CD14-positive monocyte (primary cell): Measurements from ENCODE around the gene GMEB2. TPM values are rescaled to one million over a fixed set of nuclear protein-coding genes. Genes with fewer than 3 reads are reported as not detected.

Experiments used
- DNase-seq, 3 donors: peaks; one replicate each; pipeline ENCODE4 v3.0.0-alpha.2; 2011 to 2022
- H2AFZ ChIP-seq: 2 replicates; pipeline ENCODE4 v1.6.0; 2012; ENCODE audit warnings: mild to moderate bottlenecking, low read depth, low read length, inconsistent platforms; ENCODE audit not compliant: insufficient read depth, poor library complexity, severe bottlenecking
- H3K27ac ChIP-seq, 2 donors: 1 replicate in 1 of 2; 2 replicates in 1 of 2; pipeline ENCODE4 v1.5.1; 2012 to 2013; ENCODE audit warnings: low read length in 2 of 2, control low read depth in 1 of 2, inconsistent platforms in 1 of 2, low read depth in 1 of 2, mild to moderate bottlenecking in 1 of 2
- H3K27me3 ChIP-seq, 2 donors: one replicate each; pipeline versions ENCODE4 v1.6.0 to v1.6.1; 2011 to 2013; ENCODE audit warnings: low read length in 2 of 2; ENCODE audit not compliant: control insufficient read depth in 2 of 2, insufficient read depth in 2 of 2
- H3K36me3 ChIP-seq, 2 donors: replicated peaks in 1 of 2; 1 replicate in 1 of 2; 2 replicates in 1 of 2; pipeline versions ENCODE4 v1.5.1 to v1.6.1; 2012 to 2013; ENCODE audit warnings: low read length in 2 of 2, control low read depth in 1 of 2, inconsistent platforms in 1 of 2, mild to moderate bottlenecking in 1 of 2; ENCODE audit not compliant: insufficient read depth in 2 of 2, control insufficient read depth in 1 of 2
- H3K4me1 ChIP-seq, 2 donors: 1 replicate in 1 of 2; 2 replicates in 1 of 2; pipeline versions ENCODE4 v1.5.1 to v1.6.1; 2012 to 2013; ENCODE audit warnings: low read length in 2 of 2, control low read depth in 1 of 2, inconsistent platforms in 1 of 2, mild to moderate bottlenecking in 1 of 2, moderate library complexity in 1 of 2; ENCODE audit not compliant: insufficient read depth in 2 of 2, control insufficient read depth in 1 of 2
- H3K4me2 ChIP-seq: replicated peaks from 2 replicates; pipeline ENCODE3; 2012; ENCODE audit warnings: low read length, moderate library complexity, mild to moderate bottlenecking; ENCODE audit not compliant: poor library complexity, severe bottlenecking; ENCODE audit errors: extremely low read depth
- H3K4me3 ChIP-seq, 3 experiments: fragments of 200-600 bp in 1 of 3; sonication (generic) in 1 of 3; replicated peaks in 1 of 3; 1 replicate in 2 of 3; 2 replicates in 1 of 3; pipeline ENCODE4 v1.5.1; 2011 to 2013; ENCODE audit warnings: low read length in 3 of 3, mild to moderate bottlenecking in 3 of 3, control low read depth in 2 of 3, low read depth in 2 of 3, inconsistent platforms in 1 of 3, moderate library complexity in 1 of 3
- H3K79me2 ChIP-seq: 2 replicates; pipeline ENCODE4 v1.6.0; 2012; ENCODE audit warnings: mild to moderate bottlenecking, control low read depth, inconsistent platforms, low read length, moderate library complexity; ENCODE audit not compliant: insufficient read depth
- H3K9ac ChIP-seq: 2 replicates; pipeline ENCODE4 v1.6.0; 2017; ENCODE audit warnings: low read length, mild to moderate bottlenecking; ENCODE audit not compliant: insufficient read depth, poor library complexity, severe bottlenecking
- H3K9me3 ChIP-seq, 2 donors: replicated peaks in 1 of 2; 1 replicate in 1 of 2; 2 replicates in 1 of 2; pipeline versions ENCODE4 v1.5.1 to v1.6.1; 2012 to 2013; ENCODE audit warnings: low read length in 2 of 2, control low read depth in 1 of 2; ENCODE audit not compliant: control insufficient read depth in 1 of 2, insufficient read depth in 1 of 2
- H4K20me1 ChIP-seq: 2 replicates; pipeline ENCODE4 v1.6.0; 2012; ENCODE audit warnings: mild to moderate bottlenecking, low read length, control low read depth, moderate library complexity; ENCODE audit not compliant: insufficient read depth
- H3K27ac Mint-ChIP-seq, 7 donors: one replicate each; pipeline ENCODE4 v1.8.0; 2020; ENCODE audit warnings: mild to moderate bottlenecking in 7 of 7, mixed read lengths in 7 of 7, moderate library complexity in 6 of 7, inconsistent platforms in 2 of 7
- H3K27me3 Mint-ChIP-seq, 3 donors: one replicate each; pipeline ENCODE4 v1.8.0; 2021 to 2022; ENCODE audit warnings: low read depth in 3 of 3, mild to moderate bottlenecking in 3 of 3, mixed read lengths in 3 of 3, moderate library complexity in 3 of 3, inconsistent platforms in 1 of 3
- H3K36me3 Mint-ChIP-seq, 2 donors: one replicate each; pipeline ENCODE4 v1.8.0; 2020; ENCODE audit warnings: mixed read lengths in 2 of 2, inconsistent platforms in 1 of 2, mild to moderate bottlenecking in 1 of 2
- H3K4me1 Mint-ChIP-seq: one replicate; pipeline ENCODE4 v1.8.0; 2020; ENCODE audit warnings: mild to moderate bottlenecking, mixed read lengths
- H3K4me3 Mint-ChIP-seq, 2 donors: one replicate each; pipeline ENCODE4 v1.8.0; 2020; ENCODE audit warnings: mild to moderate bottlenecking in 2 of 2, mixed read lengths in 2 of 2, moderate library complexity in 1 of 2
- H3K9me3 Mint-ChIP-seq, 7 donors: one replicate each; pipeline ENCODE4 v1.8.0; 2020 to 2022; ENCODE audit warnings: mixed read lengths in 7 of 7, mild to moderate bottlenecking in 6 of 7, moderate library complexity in 6 of 7, inconsistent platforms in 2 of 7
- CTCF ChIP-seq: fragments of 200-600 bp; IDR thresholded peaks from one replicate; pipeline ENCODE4 v1.8.0; 2022; ENCODE audit warnings: antibody characterized with exemption, mild to moderate bottlenecking
- WGBS: methylation state at CpG from one replicate; pipeline ENCODE4 v1.1.5; 2013; ENCODE audit warnings: missing lambda C conversion rate; ENCODE audit not compliant: insufficient coverage; 5-methylcytosine and 5-hydroxymethylcytosine counted together
- intact Hi-C, 2 donors: fragments of 100-400 bp; cut with micrococcal nuclease; formaldehyde crosslinking; loops; one replicate each; pipeline versions ENCODE4 v1.15.0 to v1.15.1; 2023
- polyA plus RNA-seq, 3 donors: library from polyadenylated mRNA; depleted of rRNA in 1 of 3; unstranded in 2 of 3; stranded (reverse) in 1 of 3; fragments of 300-500 nt in 2 of 3; fragments of >200 nt in 1 of 3; fragmentation: Illumina TruSeq in 2 of 3; gene quantifications; 1 replicate in 2 of 3; 2 replicates in 1 of 3; pipeline ENCODE4 v1.2.3, GENCODE V29; 2012 to 2021

The GMEB2 gene
- polyA plus RNA-seq, 3 donors: 2.7 to 11.7 (median 3.8) TPM

GRCh38 chr20:63610581-63611435, 16.1 kb downstream of the GMEB2 start:
- Histone ChIP-seq H3K27me3 (no peaks in the 10 kb centered on the region), H3K9me3 (no peaks in the 10 kb centered on the region), H2AFZ (no peak overlapping the region), H3K4me2 (no peak overlapping the region), H3K9ac (no peak overlapping the region), H3K4me1 (peaks cover 30 to 38% of the 10 kb centered on the region in 2 donors), H3K4me3 (no peak overlapping the region), H3K79me2 (peaks cover 19% of the 10 kb centered on the region), H3K27ac (no peak overlapping the region), H3K36me3 (peaks cover 3 to 14% of the 10 kb centered on the region in 2 donors), H4K20me1 (peaks cover 7% of the 10 kb centered on the region)
- intact Hi-C loops: loop anchor here in 1 of 2 donors (5.0 kb wide), 1 partner anchor 34 kb away; no protein-coding TSS in a partner anchor
- peaks cover 46% of the 10 kb centered on the region for H3K4me1 Mint-ChIP-seq
- no peak for DNase-seq
- no peak overlapping the region for H3K4me3 Mint-ChIP-seq
- TF ChIP-seq CTCF: no peak
- H3K27ac Mint-ChIP-seq: peak overlapping the region in 3 of 7 donors; percentile 23 to 96 (median 35)
- H3K27me3 Mint-ChIP-seq: peaks cover 1 to 4% (median 3%) of the 10 kb centered on the region in 3 donors
- H3K9me3 Mint-ChIP-seq: peaks cover 4 to 11% (median 7%) of the 10 kb centered on the region in 7 donors
- WGBS: 88% methylated on average over 16 of the region's 17 CpGs
- peaks cover 22 to 37% of the 10 kb centered on the region in 2 donors for H3K36me3 Mint-ChIP-seq

- Mint-ChIP-seq H3K36me3 (peaks cover 29 to 56% of the 10 kb centered on the region in 2 donors), H3K27me3 (peaks cover 1 to 5% (median 3%) of the 10 kb centered on the region in 3 donors), H3K4me1 (peaks cover 28% of the 10 kb centered on the region), H3K4me3 (peak overlapping the region; percentile 48 to 53), H3K27ac (peak overlapping the region in 5 of 7 donors; percentile 6 to 88 (median 60)), H3K9me3 (peaks cover 0 to 7% (median 2%) of the 10 kb centered on the region in 7 donors)
- Histone ChIP-seq H3K4me1 (peaks cover 8 to 15% of the 10 kb centered on the region in 2 donors), H3K27ac (no peak overlapping the region), H3K9ac (no peak overlapping the region), H3K4me2 (no peak overlapping the region), H3K27me3 (no peaks in the 10 kb centered on the region), H3K79me2 (peaks cover 16% of the 10 kb centered on the region), H3K4me3 (no peak overlapping the region), H2AFZ (no peak overlapping the region), H3K9me3 (no peaks in the 10 kb centered on the region), H4K20me1 (peaks cover 13% of the 10 kb centered on the region), H3K36me3 (peaks cover 16 to 26% of the 10 kb centered on the region in 2 donors)
- intact Hi-C loops: no loop called here
- no peak for DNase-seq
- TF ChIP-seq CTCF: no peak
- 10% methylated on average over 2 of the region's 9 CpGs for WGBS
These were observed 20.2 kb downstream of the GMEB2 start for GRCh38 chr20:63606686-63607085.
